GM21619 (cell line): ENCODE measurements around the gene QPRT.
"Not testable (repeated sequence)": the region's sequence is repeated elsewhere in the genome, so short reads cannot be mapped to it uniquely, and the experiment has no call there.

Experiments
- ATAC-seq: cut with Tn5 transposase; IDR thresholded peaks from one replicate; pipeline ENCODE4 v1.9.1; 2021; ENCODE audit not compliant: unreplicated experiment

The QPRT gene

GRCh38 chr16:29689490-29690351 lies 10.7 kb downstream of the QPRT start:
- not testable (repeated sequence) for ATAC-seq

- ATAC-seq: not testable (repeated sequence)
Measured at GRCh38 chr16:29692606-29693005, 13.6 kb downstream of the QPRT start.

DNA sequence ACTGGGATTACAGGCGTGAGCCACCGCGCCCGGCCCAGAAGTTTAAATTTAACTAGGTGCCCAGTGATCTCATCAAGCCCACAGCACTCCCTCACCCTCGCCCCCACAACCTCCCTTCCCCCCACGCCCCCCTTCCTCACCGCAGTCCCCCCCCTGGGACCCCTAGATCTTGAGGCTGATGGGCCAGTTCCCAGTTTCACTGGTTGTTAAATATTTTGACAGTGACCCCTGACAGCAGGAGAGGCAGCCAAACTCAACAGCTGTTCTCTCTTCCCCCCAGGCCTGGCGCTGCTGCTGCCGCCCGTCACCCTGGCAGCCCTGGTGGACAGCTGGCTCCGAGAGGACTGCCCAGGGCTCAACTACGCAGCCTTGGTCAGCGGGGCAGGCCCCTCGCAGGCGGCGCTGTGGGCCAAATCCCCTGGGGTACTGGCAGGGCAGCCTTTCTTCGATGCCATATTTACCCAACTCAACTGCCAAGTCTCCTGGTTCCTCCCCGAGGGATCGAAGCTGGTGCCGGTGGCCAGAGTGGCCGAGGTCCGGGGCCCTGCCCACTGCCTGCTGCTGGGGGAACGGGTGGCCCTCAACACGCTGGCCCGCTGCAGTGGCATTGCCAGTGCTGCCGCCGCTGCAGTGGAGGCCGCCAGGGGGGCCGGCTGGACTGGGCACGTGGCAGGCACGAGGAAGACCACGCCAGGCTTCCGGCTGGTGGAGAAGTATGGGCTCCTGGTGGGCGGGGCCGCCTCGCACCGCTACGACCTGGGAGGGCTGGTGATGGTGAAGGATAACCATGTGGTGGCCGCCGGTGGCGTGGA lies 15.6 kb downstream of the QPRT start:
- no peak for ATAC-seq

DNA sequence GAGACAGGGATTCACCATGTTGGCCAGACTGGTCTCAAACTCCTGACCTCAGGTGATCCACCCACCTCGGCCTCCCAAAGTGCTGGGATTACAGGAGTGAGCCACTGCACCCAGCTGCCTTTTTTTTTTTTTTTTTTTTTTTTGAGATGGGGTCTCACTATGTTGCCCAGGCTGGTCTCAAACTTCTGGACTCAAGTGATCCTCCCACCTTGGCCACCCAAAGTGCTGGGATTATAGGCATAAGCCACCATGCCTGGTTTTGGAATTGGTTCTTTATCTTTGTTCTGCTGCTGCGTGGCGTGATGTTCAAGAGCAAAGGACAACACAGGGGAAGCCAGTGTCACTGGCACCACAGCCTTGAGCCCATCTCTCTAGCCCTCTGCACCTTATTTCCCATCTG lies 16.7 kb downstream of the QPRT start:
- ATAC-seq: not testable (repeated sequence)

DNA sequence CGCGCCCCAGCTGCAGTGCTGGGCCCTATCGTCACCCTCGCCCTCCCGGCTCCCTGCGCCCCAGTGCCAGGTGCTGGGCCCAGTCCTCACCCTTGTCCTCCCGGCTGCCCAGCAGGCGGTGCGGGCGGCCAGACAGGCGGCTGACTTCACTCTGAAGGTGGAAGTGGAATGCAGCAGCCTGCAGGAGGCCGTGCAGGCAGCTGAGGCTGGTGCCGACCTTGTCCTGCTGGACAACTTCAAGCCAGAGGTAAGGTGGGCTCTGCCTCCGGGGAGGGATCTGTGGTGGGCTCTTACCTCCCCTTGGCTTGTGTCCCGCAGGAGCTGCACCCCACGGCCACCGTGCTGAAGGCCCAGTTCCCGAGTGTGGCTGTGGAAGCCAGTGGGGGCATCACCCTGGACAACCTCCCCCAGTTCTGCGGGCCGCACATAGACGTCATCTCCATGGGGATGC lies 17.9 kb downstream of the QPRT start:
- ATAC-seq: no peak

- no peak for ATAC-seq
Measured at GRCh38 chr16:29697391-29697790, 18.4 kb downstream of the QPRT start.

GRCh38 chr16:29698042-29698441 lies 19.1 kb downstream of the QPRT start:
- ATAC-seq: no peak

DNA sequence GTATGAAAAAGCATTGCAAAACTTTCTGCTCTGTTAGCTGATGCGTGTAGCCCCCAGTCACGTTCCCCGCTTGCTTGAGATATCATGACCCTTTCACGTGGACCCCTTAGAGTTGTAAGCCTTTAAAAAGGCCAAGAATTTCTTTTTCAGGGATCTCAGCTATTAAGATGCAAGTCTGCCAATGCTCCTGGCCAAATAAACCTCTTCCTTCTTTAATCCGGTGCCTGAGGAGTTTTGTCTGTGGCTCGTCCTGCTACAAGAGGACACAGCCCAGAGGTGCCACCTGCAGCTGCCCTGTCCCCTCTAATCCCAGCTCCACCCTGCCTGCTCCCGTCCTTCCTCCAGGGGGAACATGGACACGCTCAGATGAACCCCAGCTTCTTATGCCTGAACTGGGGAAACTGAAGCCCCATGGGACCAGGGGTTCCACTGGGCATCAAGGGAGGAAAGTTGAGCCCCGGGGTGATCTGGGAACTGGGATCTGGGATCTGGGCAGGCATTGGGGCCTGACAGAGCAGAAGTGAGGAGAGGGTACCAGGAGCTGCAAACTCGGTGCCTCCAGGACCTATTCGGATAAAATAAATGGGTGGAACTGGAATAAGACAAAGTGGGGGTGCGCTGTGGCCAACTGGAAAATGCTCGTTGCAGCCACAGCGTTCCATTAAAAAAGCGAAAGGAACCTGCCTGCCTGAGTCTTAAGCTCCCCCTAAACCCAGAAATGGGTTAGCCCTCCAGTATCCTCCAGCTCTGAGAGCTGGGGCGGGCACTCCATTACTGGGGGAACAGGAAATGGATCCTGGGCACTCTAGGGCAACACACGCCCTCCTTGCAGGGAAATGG lies 19.7 kb downstream of the QPRT start:
- no peak for ATAC-seq

- no peak for ATAC-seq
Measured at GRCh38 chr16:29699324-29700219, 20.6 kb downstream of the QPRT start.

DNA sequence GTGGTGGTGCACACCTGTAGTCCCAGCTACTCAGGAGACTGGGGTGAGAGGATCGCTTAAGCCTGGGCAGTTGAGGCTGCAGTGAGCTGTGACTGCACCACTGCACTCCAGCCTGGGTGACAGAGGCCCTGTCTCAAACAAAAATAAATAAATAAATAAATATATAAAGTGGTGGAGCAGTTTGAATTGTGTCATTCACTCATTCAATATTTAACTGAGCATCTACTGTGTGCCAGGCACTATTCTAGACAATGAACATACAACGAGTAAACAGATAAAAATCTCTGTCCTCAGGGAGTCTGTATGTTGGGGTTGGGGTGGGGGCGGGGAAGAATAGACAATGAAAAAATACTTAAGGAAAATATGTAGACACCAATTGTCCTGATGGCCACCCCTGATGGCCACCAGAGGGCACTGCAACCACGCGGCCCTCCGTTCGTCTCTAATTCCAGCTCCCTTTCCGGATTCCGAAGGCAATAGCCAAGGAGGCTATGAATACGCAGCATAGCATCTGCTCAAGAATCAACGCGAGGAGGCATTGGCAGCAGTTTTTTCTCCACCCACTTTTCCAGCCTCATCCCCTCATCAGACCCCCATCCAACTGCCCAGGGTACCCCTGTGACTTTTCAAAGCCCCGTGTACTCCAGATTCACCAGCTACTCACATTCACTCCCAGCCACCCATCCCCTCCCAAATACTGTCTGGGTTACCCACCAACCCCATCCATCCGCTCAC lies 21.4 kb downstream of the QPRT start:
- no peak for ATAC-seq

DNA sequence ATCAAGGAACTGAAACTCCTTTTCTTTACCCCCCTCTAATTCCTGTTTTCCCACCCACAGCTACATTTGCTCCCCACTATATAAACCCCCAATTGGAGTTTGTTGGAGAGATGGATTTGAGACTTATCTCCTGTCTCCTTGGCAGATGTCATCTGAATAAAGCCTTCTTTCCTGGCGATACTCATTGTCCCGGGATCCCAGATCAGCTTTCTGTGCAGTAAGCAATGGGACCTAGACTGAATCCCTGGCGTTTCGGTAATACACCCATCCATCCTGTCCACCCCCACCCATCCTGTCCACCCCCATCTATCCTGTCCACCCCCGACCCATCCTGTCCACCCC lies 22.2 kb downstream of the QPRT start:
- no peak for ATAC-seq

- ATAC-seq: peak; percentile 48
Measured at GRCh38 chr16:29702269-29702668, 23.3 kb downstream of the QPRT start.

DNA sequence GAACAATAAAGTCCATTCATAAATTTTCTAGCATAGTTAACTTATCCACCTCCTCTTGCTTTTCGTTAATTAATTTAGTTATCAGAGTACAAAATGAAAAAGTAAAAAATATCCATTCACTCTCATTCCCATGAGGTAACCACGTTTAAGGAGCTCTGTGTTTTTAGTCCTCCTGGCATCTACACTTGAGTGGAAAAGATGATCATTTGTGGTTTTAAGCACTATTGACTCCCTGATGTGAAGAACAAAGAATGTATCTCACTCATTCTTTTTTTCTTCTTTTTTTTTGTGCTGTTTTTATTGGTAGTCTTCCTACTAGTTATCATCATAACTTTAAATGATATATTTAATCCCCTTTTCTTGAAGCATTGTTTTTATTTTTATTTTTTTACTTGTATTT lies 26.1 kb downstream of the QPRT start:
- ATAC-seq: no peak

DNA sequence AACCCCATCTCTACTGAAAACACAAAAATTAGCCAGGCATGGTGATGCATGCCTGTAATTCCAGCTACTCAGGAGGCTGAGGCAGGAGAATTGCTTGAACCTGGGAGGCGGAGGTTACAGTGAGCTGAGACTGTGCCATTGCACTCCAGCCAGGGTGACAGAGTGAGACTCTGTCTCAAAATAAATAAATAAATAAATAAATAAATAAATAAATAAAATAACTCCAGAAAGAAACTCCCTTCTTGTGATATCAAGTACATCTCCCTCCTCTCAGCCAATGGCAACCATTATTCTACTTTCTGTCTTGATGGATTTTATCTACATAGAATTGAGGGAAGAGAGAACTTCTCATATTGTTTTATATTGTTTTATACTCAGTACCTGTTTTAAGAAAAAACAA lies 28.2 kb downstream of the QPRT start:
- not testable (repeated sequence) for ATAC-seq

- ATAC-seq: no peak
Measured at GRCh38 chr16:29708917-29709600, 30.1 kb downstream of the QPRT start.

DNA sequence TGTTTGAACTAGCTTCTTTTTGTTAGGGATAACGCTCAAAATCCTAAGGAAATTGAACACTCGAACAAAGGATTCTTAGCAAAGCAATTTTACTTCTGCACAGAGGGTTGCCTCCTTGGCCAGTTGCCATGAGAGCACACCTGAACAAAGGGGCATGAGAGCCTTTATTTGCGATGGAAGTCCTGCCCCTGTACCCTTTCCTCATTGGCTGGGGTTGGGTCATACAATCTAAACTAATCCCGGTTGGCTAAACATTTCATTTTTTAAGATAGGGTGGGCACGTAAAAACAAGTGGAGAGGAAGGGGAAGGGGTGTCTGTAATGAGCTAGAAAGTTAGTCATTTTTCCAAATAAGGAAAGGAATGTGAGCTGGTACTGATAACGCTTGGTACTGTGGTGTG lies 30.7 kb downstream of the QPRT start:
- ATAC-seq: not testable (repeated sequence)

GRCh38 chr16:29710227-29711219 lies 31.5 kb downstream of the QPRT start:
- ATAC-seq: no peak

DNA sequence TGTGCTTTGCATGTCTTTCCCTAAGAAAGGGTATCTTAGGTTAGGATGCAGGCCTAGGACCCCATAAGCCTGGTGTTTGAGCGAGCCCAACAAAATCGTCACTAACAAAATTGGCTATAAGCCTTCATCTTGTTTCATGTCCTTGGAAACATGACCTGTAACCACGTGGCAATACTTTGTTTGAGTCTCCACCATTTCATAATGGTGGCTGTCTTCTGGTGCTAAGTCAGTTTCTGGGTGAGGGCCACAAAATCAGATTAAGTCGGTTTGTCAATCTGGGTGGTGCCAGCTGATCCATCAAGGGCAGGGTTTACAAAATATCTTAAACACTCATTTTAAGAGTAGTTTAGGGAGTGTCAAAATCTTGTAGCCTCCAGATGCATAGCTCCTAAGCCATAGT lies 33.8 kb downstream of the QPRT start:
- no peak for ATAC-seq
